Activated CD4-positive, alpha-beta T cell treated with anti-CD3 and anti-CD28 coated beads, Interleukin-2, amount 50 U/mL, for 24 hours (primary cell): ENCODE data around the gene RNPEPL1.

Experiments used
- DNase-seq, 2 donors: peaks; one replicate each; pipeline ENCODE4 v3.0.0-alpha.2; 2020; ENCODE audit warnings: low read depth in 1 of 2, low spot score in 1 of 2

RNPEPL1 gene

GRCh38 chr2:240575101-240575965 is 7.0 kb downstream of the RNPEPL1 start:
- no peak for DNase-seq

DNA sequence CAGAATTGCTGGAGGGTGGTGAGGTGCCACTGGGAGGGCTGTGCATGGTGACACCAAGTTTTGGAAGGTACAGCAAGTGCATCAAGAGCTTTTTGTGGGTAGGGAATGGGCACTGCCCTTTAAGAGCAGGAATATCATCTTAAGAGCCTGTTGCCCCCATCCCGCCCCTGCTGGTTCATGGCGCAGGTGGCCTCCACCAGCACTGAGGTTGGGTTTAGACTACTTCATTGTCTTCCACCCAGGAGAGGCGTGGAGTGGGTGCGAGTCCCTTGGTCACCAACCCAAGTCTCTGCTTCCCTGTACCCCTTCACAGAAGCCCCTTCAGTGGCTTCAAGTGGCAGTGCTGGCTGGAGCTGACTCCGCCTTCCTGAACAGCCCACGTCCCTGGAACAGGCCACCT is 7.8 kb downstream of the RNPEPL1 start:
- no peak for DNase-seq

- no peak for DNase-seq
Measured at GRCh38 chr2:240576436-240577205, 8.3 kb downstream of the RNPEPL1 start.

- DNase-seq, result no peak
Measured at GRCh38 chr2:240577281-240578109, 9.2 kb downstream of the RNPEPL1 start.

- DNase-seq, result no peak
Measured at GRCh38 chr2:240578110-240578450, 9.8 kb downstream of the RNPEPL1 start.

GRCh38 chr2:240578488-240578887 is 10.2 kb downstream of the RNPEPL1 start:
- DNase-seq, result no peak

DNA sequence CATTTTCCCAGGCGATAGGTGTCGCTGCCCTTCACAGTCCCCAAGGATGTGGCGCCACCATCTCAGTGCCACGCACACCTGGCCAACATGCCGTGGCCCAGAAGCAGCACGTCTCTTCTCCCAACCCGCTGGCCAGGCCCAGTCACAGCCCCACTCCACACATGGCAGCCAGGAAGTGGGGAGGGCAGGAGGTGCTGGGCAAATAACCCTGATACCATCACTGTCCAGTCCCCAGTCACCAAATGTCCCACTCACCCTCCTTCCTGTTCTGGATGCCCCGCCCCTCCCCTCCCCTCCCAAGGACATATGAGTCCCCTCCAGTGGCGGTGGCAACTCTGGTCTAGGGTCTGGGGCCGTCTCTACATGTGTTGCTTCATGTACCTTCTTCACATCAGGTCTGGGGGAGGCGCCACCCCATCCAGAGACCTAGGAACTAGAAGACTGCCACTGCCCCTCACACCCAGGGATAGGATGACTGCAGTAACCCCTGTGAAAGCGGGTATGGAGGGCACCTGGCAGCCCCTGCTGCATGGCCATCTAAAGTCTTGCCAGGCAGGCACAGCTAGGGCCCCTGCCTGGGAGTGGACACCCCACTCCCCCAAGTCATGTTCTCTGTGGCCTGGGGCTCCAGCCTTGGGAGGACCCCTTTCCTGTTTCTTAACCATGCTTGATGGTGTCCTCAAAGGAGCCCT is 10.9 kb downstream of the RNPEPL1 start:
- DNase-seq, result no peak

DNA sequence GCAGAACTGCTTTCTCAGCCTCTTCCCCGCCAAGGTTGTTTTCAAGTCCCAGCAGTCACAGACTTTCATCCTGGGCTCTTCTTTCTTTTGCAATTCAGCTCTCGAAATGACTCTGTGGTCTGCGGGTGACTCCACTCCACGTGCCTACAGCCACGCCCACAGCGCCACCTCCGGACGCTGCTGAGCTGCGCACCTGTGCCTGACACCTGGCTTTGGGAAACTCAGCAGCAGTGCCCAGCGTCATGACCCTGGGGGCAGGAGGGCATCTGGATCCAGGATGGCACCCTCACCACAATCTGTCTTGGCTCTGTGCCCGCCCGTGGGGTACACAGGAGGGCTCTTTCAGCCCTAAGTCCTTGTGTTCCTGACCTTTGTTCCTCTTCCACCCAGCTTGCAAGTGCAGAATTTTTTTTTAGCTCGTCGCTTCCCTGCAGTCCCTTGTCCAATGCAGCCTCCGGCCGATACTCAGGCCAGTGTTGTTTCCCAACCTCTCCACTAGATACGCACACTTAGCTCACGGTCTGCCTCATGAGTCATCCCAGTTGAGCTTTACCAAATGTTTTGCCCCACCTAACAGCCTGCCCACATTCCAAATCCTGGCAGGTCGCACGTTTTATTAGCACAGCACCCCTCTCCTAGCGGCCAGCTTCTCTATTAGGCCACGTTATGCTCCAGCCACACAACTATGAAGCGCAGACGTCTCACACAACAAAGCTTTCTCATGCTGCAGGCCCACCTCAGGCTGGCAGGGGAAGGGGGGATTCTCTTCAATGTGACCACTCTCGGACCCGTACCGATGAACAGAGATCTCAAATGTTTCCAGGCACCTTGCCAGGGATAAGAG is 11.7 kb downstream of the RNPEPL1 start:
- DNase-seq, result peak; percentile 43 to 61

GRCh38 chr2:240581811-240582210 is 13.5 kb downstream of the RNPEPL1 start:
- no peak for DNase-seq

DNA sequence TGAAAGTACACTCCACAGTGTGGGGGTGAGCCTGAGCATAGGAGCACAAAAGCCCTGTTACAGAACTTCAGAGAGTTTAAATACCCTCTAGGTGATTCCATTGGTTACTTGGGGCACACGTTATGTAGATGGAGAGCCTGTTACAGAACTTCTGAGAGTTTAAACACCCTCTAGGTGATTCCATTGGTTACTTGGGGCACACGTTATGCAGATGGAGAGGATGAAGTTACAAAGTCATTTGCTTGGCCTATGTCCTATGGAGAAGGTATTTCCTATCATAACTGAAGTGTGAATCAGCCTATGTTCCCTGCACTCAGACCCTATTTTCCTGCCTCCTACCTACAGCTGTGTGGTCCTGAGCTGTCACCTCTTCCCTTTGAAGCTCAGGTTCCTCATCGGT is 14.5 kb downstream of the RNPEPL1 start:
- no peak for DNase-seq

- no peak for DNase-seq
Measured at GRCh38 chr2:240583774-240584173, 15.5 kb downstream of the RNPEPL1 start.

DNA sequence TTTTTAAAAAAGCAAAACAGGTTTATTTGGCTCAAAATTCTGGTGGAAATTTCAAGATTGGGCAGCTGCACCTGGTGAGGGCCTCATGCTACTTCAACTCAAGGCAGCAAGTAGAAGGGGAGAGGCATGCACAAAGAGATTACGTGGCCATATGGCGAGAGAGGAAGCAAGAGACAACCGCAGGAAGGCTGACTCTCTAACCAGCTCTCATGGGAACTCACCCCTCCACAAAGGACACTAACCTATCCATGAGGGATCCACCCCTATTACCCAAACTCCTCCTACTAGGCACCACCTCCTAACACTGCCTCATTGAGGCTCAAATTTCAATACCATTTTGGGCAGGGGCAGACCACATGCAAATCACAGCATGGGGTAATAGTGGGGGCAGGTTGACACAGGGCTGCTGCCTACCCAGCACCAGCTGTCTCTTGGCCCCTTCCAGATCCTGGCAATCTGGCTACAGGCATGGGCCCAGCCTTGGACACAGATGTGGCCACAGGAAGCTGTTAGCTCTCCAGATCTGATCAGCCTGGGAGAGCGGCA is 16.3 kb downstream of the RNPEPL1 start:
- no peak for DNase-seq

DNA sequence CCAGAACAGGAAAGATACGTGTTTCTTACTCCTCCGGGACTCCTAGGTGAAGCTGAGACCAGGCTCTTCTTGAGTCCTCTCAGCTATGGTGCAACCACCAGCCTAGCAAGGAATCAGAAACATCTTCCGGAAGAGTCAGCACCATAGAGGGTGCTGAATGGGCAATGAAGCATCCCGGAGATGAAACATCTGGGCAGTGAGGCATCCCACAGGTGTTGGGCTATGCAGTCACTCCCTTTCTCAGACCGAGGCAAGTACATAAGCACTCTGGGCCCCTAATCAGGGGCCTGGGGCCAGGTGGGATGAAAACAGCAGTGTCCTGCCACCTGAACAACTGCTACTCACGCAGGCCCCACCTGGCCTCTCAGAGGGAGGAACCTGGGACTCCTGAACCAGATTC is 16.8 kb downstream of the RNPEPL1 start:
- no peak for DNase-seq

- DNase-seq, result no peak
Measured at GRCh38 chr2:240585681-240586197, 17.5 kb downstream of the RNPEPL1 start.

- peak; percentile 87 to 94 for DNase-seq
Measured at GRCh38 chr2:240586198-240586918, 18.1 kb downstream of the RNPEPL1 start, which contains the start of gene CAPN10. TSS of gene CAPN10 (plus strand) at chr2:240586734. CDS start at chr2:240586912, 178 bp downstream.

DNA sequence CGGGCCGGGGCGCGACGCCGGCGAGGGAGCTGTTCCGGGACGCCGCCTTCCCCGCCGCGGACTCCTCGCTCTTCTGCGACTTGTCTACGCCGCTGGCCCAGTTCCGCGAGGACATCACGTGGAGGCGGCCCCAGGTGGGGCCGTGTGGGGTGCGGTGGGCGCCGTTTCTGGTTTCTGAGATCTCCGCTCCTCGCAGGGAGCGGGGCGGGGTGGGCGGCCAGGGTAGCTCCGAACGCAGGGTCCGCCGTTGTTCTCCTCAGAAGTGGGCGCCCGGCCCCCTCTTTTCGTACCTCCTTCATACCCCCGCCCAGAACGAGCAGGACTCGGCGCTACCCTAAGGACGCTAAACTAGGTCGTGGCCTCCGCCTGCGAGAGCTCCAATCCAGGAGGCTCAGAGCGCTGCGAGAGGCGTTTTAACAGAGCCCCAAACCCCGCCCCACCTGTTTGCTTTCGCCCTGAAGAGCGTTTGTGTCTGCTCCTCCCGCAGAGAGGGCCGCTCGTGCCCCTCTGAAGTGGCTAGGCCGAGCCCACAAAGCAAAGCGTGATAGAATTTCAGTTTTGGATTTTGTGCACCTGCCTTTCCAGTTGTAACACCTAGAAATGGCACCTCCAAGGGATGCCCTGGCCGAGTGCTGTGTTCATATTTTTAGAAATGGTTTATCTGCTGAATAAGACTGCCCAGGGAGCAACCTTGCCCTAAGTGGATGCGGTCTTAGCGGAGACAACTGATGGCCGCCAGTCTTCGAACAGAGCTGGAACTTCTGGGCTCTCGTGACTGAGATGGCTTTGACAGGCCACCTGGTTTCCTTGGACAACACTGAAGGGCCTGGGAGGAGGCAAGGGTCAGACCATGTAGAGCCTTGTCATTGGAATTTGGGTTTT is 18.9 kb downstream of the RNPEPL1 start:
- peak in 1 of 2 donors; percentile 30 for DNase-seq

DNA sequence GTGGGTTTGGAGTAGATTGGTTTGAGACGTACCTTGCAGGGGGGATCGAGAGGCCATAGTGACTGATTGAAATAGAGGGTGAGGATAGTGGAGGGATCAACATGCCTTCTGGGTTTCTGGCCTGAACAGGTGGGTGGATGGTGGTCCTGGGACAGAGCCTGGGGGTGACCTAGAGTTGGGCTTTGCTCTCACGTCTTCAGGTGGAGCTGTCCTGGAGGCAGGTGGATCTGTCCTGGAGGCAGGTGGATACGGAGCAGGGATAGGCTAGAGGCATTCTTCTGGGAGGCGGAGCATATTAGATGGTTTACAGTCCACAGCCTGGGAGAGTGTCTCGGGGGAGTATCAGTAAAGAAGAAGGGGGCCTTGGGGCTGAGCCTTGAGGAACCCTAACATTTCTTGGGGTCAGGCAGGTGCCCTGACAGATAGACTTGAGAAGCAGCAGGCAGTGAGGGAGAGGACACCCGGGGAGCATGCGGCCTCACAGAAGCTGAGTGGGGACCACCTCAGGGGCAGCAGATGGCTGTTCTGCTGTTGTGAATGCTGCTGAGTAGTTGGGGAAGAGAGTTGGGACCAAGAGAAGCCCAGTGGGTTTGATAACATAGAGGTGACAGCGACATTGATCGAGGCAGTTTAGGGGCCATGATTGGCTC is 19.8 kb downstream of the RNPEPL1 start:
- DNase-seq, result no peak
